ENCODE measurements around the gene RHBDF2.

The RHBDF2 gene

DNA sequence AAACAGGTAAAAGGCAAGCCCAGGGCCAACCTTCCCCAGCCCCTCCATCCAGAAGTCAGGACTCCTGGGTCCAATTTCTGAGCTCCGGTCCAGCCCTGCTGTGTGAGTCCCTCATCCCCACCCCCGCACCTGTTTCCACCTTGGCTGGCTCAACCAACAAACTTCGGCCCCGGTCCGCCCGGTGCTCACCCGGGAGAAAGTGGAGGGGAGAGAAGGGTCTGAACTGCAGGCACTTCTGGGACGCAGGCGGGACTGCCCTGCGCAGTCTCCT lies 541 bp downstream of the RHBDF2 start:
- no peak for DNase-seq

DNA sequence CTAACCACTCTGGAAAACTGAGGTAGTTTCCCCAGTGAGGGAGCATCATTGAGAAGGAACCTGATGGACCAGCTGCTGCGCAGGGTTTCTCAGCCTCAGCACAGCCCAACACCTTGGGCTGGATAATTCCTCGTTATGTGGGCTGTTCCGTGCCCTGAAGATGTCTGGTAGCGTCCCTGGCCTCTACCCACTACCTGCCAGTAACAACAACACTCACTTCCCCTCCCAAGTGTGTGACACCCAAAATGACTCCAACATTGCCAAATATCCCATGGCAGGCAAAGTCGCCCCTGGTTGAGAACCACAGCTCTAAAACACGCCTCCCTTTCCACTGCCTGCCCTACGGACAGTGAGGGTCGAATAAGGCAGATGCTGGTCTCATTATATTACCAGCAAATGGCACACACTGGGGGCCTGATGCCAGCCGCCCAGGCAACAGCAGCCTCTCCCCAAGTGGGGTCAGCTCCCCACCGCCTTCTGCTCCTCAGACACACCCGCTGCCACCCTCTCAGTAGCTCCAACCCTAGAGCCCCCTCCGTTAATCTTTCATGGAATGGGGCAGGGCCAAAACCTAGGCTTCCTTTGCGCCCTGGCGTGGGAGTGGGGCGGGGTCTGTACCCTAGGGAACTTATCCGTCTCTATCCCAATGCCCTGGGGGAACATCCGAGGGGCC lies 1.0 kb downstream of the RHBDF2 start:
- no peak for DNase-seq

DNA sequence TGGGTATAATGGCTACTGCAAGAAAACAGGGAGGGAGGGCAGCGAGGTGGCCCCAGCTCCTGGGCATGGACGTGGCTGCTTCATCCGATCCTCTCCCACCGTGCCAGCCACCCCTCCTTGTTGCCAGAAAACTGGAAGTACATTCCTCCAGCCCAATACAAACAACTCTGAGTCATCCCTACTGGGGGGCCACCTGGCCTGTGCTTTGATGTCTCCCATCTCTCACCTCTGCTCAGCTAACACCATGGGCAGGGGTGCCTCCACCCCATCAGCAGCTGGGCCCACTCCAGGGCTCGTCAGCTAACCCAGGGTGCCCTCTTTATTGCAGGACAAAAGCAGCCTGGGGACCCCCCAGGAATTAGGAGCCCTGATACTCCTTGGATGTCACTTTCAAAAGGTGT lies 2.0 kb downstream of the RHBDF2 start:
- no peak for DNase-seq

DNA sequence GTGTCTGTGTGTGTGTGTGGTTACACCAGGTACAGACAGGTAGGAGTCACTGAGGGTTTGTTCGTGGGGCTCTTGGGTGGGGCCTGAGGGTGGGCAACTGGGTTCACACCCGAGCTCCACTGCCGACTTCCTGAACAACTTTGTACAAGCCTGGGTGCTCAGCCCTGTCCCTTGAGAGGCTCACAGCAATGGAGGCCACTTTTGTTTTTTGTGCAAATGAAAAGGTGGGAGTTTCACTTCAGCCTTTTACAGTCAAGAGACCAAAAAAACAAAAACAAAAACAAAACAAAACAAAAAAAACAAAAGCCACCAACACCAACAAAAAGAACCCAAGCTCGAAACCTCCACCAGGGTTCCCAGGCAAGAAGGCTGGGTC lies 2.4 kb downstream of the RHBDF2 start:
- no peak for DNase-seq

DNA sequence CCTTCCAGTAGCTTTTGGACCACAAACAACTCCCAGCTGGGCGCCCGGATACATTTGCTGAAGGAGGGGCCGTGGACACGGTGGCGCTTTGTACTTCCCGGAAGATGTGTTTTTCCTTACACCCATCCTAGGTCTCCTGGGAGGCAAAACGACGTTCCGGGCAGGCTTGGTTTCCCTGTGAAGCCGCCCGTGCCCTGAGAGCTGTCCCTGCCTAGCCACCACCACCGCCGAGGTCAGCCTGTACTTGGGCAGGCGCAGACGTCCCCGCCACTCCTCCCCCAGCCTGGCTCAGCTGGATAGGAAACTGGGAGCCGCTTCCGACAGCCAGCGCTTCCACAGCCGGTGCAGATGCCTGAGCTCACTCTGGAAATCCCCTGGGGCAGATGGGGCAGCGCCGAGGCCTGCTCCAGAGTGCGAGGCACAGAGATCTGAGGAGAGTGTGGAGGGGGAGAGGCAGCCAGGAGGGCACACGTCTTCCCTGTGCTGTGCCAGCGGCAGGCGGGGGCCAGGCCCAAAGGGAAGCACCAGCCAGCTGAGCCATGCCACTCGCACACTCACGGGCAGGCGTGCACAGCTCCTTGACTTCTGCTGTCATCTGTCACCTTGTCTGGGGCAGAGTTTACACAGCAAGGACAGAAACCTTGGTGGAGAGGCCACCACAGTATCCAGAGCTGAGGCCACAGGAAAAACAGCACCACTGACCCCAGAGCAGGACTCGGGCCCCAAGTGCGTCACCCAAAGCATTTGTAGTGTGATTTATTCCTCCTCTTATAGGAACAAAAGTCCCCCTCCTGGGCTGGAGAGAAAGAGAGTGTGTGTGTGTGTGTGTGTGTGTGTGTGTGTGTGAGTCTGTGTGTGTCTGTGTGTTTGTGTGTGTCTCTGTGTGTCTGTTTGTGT lies 3.0 kb downstream of the RHBDF2 start:
- peak; percentile 78 for DNase-seq

DNA sequence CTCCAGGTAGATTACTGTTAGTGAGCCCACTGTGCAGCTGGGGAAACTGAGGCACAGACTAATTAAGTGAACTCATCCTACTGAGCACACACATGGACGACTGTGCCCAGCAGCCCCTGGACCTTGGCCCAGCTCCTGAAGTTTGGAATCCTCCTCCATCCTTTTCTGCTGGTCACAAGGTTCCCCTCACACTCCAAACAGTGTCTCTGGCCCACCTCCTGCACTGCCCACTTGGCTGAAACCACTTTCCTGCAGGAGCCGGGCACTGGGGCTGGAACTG lies 3.6 kb downstream of the RHBDF2 start:
- no peak for DNase-seq

DNA sequence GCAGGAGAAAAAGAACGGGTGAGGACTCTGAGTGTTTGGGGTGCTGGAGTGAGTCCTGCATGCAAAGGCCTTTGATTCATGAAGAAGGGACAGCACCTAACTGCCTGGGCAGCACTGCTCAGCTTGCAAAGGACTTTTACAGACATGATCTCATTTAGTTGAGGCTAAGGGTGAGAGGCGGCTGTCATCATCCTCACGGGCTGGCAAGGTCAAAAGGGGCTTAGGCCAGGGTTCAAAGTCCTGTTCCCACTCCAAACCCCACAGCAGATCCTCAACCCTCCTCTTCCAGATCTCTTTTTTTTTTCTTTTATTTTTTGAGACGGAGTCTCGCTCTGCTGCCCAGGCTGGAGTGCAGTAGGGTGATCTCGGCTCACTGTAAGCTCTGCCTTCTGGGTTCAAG lies 4.8 kb downstream of the RHBDF2 start:
- DNase-seq, result no peak

DNA sequence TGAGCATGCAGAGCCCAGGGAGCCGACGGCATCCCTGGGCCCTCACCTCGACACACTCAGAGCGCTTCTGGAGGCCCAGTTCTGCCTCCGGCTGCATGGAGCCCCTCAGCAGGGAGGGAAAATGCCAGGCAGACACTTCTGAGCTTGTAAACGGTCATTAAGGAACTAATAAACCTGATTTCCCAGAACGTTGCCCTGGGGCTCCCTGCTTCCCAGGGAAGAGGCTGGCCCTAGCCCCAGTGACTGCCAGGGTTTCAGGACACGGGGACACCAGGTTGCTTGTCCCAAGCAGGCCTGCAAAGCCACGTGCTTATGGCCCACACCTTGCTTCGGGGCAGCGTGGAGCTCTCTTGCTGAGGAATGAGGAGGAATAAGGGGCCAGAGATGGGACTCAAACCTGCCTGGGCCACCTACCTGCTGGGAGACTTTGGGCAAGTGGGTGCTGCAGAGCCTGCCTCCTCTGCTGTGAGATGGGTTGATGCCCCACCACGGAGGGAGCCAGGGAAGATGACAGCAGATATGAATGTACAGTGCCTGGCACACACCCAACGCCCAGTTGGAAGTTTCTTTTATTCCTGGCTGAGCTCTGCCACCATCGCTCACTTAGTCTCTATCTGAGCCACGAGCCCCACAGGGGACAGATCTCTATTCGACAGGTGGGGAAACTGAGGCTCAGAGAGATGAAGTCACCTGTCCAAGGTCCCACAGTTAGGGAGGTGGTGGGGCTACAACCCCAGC lies 5.4 kb downstream of the RHBDF2 start:
- DNase-seq, result no peak

DNA sequence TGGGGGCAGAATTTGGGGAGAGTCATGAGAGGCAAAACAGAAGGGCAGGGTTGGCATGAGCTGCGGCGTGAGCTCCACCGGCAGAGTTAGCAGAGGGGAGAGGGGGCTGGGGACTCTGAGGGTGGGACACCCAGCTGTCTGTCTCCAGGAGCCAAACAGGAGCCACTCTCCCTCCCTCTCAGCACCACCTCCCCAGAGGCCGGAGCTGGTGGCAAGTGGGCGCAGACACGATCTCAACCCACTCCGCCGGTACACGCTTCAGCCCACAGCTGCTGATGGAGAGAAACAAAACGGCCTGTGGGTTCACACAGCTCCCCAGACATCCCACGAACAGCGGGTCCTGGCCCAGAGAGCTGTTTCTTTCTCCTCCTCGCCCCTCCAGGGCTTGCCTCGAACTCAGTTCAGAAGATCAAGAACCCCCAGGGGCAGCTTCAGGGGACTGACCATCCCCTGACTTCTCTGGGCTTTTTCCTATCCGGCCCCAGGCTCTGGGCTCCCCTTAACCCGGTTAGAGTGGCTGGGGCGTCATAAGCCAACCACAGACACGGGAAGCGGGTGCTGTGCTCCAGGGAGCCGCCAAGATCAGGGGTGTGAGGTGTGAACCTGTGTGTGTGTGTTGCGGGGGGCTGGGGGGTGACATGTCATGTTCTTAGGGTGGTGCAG lies 7.6 kb downstream of the RHBDF2 start:
- no peak for DNase-seq

DNA sequence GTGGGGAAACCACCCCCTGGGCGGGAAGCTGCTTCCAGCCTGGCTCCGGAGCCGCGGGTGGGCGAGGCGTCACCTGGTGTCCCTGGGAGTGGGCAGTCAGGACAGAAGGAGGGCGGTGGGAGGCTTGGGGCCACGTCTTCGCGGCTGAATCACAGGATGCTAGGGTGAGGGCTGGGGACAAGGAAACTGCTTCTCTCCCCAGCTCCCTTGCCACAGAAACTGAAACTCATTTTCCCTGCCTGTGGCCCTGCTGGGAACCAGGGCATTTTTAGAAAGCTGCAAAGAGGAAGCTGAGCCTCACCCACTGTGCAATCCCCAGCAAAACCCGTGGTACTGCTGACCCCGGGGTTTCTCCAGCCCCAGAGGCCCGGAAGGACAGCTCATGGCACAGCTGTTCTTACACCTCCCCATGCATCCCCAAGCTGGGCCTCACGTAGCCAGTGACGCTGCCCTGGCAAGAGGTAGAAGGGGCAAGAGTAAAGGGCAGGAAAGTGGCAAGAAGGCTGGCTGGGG lies 8.2 kb downstream of the RHBDF2 start:
- DNase-seq, result peak; percentile 46

DNA sequence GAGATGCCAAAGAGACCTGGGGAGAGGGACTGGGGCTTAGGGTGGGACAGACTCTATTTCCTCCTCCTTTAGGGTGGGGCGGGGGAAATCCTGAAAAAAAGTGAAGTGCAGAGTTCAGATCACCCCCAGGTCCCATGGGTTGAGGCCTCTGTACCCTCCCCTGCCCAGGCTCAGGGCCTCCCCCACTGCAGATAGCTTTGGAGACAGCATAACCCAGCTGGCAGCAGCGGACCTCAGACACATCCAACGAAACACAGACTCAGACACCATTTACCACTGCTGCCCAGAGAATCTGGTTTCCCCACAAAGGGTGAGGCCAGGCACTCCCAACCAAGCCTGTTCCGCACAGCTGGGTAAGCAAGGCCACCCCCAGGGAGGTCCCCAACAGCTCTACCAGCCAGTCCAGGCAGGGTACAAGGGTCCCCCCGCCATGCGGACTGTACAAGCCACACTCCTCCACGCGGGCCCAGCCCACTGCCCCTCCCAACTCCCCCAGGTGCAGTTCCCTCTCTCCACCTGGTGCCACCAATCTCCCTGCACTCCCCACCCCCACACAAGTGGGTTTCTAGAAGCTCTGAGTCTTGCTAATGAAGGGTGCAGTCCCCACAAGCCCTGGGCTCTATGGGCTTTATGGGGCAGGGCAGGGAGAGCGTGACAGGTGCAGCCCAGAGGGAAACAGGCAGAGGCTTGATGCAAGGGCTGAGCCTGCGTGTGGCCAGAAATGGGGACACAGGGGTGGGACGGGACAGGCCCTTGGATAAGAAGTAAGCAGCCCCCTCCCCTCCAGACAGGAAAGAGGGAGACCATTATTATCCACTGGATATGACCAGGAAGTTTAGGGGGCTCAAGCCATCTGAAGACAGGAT lies 8.9 kb downstream of the RHBDF2 start:
- DNase-seq, result no peak

DNA sequence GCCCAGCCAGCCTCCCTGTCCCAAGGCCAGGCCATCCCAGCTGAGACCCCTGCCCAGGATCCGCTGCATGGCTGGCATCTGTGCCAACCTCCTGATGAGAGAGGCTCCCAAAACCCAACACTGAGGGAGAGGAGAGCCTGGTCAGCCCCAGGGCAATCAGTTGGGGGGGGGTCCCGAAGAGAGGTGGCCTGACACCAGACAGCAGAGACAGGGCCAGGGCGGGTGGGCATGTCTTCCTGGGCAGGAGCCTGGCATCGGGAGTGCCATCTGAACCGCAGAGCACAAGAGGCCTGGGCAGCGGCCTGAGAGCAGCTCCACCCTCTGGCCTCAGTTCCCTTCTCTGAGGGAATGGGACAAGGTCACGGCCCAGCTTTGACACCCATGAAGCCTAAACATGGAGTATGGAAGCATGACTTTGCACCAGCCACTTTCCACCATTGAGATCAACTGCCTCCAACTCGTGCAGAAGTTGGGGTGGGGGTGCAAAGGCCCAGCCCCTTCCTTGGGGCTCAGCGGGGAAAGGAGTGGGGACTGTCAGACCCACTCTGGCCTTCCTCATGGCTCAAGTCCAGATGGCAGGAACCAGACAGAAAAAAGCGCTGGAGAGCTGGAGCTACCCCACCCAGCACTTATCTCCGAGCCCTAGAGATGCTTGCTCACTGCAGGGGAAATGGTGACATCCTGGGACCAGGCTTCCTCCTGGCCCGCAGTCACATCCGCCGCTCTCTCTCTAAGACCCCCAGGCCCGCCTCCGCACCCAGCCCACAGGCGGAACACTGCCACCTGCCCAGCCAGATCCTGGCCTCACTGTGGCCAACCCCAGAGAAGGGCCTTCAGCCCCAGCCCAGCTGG lies 9.7 kb downstream of the RHBDF2 start:
- no peak for DNase-seq

DNA sequence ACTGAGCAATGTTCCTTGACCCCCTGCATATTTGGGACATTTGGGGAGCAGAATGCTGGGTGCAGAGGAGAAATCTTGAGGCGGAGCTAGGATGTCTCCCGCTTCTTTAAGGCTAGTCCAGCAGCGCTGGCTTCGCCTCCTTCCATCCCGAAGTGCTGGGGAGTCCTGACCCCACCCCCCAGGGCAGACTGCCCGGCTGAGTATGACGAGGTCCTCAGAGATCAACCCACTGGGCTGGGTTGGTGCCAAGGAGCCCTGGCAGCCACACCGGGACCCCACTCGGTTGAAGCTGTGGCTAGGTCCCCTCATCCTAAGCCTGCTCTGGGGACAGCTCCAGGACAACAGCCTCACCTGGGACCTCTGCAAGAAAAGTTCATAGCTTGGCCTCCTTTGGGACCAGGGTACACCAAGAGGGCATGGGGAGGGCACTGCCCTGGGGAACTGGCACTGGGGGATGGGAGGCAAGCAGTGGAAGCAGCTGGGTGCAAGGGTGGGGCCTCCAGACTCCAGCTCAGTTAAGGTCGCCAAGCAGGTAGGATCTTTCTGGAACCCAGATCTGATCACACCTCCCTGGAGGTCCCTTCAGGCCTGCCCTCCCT lies 11.0 kb downstream of the RHBDF2 start:
- no peak for DNase-seq

DNA sequence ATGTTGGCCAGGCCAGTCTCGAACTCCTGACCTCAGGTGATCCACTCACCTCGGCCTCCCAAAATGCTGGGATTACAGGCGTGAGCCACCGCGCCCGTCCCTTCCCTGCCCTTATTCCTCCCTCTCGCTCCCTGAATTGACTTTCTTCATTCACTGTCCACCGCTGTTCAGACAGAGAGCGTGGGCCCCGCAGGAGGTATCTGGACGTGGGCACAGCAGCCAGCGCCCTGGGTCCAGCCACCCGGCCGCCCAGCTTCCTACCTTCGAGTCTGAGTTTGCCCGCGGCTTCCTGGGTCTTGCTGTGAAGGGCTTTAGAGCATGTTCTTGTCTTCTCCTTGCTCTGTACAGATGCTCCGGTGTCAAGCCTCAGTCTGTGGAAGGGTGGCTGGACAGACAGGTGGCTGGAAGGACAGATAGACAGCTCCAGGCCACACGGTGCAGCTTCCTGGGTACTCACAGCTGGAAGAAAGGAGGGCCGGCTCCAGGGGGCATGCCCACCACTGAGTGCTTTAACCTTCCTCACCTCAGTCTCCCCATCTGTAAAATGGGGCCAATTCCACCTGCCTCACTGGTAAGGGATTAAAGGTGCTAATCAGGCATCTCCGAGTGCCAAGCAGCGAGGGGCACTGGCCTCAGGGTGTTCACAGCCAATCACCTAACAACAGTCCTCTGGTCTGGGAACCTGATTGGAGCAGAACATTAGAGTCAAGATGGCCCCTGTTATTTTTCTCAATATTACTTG lies 13.6 kb downstream of the RHBDF2 start:
- DNase-seq, result no peak

DNA sequence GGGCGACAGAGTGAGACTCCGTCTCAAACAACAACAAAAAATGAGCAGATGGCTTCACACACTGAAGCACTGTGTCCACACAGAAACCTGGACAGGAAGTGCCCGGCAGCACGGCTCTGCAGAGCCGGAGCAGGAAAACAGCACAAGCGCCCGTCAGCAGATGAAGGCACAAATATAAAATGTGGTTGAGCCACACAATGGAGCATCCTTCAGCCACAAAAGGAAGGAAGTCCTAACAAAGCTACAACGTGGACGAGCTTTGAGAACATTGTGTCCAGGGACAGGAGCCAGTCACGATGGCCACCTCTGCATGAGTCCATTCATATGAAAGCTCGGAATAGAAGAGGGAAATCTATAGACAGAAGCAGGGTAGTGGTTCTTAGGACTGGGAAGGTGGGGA lies 15.7 kb downstream of the RHBDF2 start:
- DNase-seq, result no peak

DNA sequence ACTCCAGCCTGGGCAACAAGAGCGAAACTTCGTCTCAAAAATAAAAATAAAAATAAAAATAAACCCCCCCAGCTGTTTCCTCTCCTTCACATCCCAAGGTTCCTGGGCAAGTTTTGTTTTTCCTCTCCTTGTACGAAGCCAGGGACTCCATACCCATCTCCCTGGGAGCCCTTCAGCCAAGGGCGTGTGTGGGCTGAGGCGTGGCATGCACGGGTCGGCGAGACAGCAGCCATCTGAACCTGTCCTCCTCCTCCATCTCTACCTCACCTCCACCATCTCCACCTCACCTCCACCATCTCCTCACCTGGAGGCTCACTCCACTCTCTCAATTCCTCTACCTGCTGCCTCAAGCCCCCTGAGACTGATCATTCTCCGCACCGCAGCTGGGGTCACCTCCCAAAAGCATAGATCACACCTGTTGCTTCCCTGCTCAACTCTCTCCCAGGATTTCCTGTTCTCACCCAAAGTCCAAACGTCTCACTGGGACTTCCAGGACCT lies 16.9 kb downstream of the RHBDF2 start:
- no peak for DNase-seq

DNA sequence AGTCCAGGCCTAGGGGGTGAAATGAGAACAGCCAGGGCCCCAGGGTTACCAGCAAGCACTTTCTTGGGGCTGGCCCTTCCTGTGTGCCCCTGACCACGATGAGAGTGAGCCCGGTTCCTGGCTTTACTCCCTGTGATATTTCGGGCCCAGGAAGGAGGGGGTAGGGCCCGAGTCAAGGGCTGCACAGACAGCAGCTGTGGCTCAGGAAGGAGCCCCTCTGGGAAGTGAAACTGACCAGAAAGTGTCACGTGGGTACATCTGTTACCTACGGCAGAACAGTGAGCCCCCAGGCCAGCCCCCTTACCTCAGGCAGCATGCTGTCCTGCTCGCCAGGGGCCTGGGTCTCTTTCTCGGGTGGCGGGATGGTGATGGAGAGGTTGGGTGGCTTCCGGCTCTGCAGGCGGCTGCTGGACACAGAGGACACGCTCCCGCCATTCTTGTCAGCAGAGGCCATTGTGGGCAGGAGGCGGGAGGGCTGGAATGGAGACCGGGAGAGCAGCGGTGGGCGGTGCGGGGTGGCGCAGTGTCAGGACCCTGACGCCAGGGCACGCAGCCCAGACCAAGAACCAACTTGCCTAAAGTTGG lies 20.1 kb downstream of the RHBDF2 start:
- DNase-seq, result no peak

DNA sequence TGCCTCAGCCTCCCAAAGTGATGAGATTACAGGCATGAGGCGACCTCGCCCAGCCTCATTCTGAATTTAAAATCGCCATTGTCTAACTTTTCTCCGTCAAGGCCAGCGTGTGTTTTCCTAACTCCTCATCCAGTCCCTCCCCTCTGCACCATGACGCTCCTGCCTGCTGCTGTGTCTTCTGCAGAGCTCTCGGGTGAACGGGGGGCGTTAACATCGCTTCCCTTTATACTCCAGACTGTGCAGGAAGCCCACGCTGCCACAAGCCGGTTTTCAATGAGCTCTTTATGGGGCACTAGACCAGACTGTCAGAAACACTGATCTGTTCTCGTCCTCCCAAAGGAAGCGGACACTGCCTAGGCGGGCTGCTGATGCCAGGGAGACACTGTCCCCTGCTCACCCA lies 20.6 kb downstream of the RHBDF2 start:
- peak; percentile 21 for DNase-seq

DNA sequence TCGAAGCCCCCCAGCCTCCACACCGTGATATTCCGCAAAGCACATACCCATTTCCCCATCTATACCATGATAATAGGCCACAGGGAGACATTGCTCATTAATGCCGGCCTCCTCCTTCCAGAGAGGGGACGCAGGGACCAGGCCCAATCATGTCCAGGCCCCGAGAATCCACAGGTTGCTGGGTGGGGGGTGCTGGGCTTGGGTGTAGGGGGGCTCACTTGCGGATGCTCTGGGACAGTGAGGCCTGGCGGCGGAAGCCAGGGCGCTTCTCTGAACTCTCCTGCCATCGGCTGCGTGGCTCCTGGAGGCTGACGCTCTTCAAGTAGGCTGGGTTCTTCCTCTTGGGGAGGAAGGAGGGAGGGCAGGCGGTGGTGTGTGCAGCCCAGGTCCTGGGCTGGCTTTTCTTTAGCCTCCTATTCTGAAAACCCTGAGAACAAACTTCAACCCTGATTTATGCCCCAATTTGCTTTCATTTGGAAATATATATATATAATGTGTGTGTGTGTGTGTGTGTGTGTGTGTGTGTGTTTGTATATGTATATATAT lies 21.6 kb downstream of the RHBDF2 start:
- no peak for DNase-seq
